ENCODE results near the gene SF1.

- TF ChIP-seq CTCF (IDR thresholded peaks at IDR 0.05), result no peak
- TF ChIP-seq POLR2A (IDR thresholded peaks at IDR 0.05), result no peak
These were observed 33.7 kb downstream of the SF1 start for GRCh38 chr11:64744544-64745188.

All from adrenal gland (tissue), 5 donors.